ENCODE data around the gene HOMER1.

- TF ChIP-seq FOXA1 (IDR thresholded peaks at IDR 0.05), result no peak
- TF ChIP-seq FOXM1 (IDR thresholded peaks at IDR 0.05; ENCODE audit: borderline replicate concordance), result no peak
- TF ChIP-seq TARDBP (IDR thresholded peaks at IDR 0.05), result no peak
- no peak for TF ChIP-seq ZNF384 (IDR thresholded peaks at IDR 0.05)
- no peak for TF ChIP-seq SUZ12 (IDR thresholded peaks at IDR 0.05)
- no peak for TF ChIP-seq SP1 (IDR thresholded peaks at IDR 0.05)
- no peak for TF ChIP-seq FOXK2 (IDR thresholded peaks at IDR 0.05)
Observed at GRCh38 chr5:79512049-79512448, 1.9 kb downstream of the HOMER1 start.
